GM23338 (cell line): ENCODE data around the gene OOSP4A. TPM values are rescaled to one million over a fixed set of nuclear protein-coding genes. Genes with fewer than 3 reads are reported as not detected.
A peak's percentile ranks its signal among the peaks of the same experiment; 100 is the strongest.

Experiments
- ATAC-seq: fragments of 200-7000 bp; cut with Tn5 transposase; 3 replicates; pipeline ENCODE4 v1.9.1; 2020
- DNase-seq: peaks from one replicate; pipeline ENCODE4 v3.0.0-alpha.2; 2015; ENCODE audit warnings: low spot score
- H2AFZ ChIP-seq: fragments of 200-600 bp; sonication (generic); 2 replicates; pipeline ENCODE4 v1.8.0; 2016; ENCODE audit warnings: antibody characterized with exemption, mild to moderate bottlenecking, moderate library complexity
- H3F3A ChIP-seq: fragments of 200-600 bp; sonication (generic); replicated peaks from 2 replicates; pipeline ENCODE4 v1.8.0; 2017; ENCODE audit warnings: antibody characterized with exemption, mixed run types, low read depth
- H3K27ac ChIP-seq: fragments of 200-600 bp; sonication (generic); 2 replicates; pipeline ENCODE4 v1.6.1; 2016; ENCODE audit warnings: low read depth
- H3K27me3 ChIP-seq: fragments of 200-600 bp; sonication (generic); 2 replicates; pipeline ENCODE4 v1.8.0; 2016; ENCODE audit warnings: mild to moderate bottlenecking, mixed run types, moderate library complexity; ENCODE audit not compliant: insufficient read depth
- H3K36me3 ChIP-seq: fragments of 200-600 bp; sonication (generic); 2 replicates; pipeline ENCODE4 v1.8.0; 2016; ENCODE audit warnings: mild to moderate bottlenecking; ENCODE audit not compliant: insufficient read depth
- H3K4me1 ChIP-seq: fragments of 200-600 bp; sonication (generic); 2 replicates; pipeline ENCODE4 v1.8.0; 2016; ENCODE audit warnings: mild to moderate bottlenecking, moderate library complexity; ENCODE audit not compliant: insufficient read depth
- H3K4me2 ChIP-seq: fragments of 200-600 bp; sonication (generic); 2 replicates; pipeline ENCODE4 v1.7.1; 2017; ENCODE audit warnings: mixed run types
- H3K4me3 ChIP-seq: fragments of 200-600 bp; sonication (generic); 2 replicates; pipeline ENCODE4 v1.6.1; 2016; ENCODE audit warnings: mixed run types
- H3K79me2 ChIP-seq: fragments of 200-600 bp; sonication (generic); replicated peaks from 2 replicates; pipeline ENCODE4 v1.8.0; 2017; ENCODE audit warnings: mild to moderate bottlenecking; ENCODE audit not compliant: insufficient read depth
- H3K9me2 ChIP-seq: fragments of 200-600 bp; sonication (generic); 2 replicates; pipeline ENCODE4 v1.8.0; 2017; ENCODE audit not compliant: insufficient read depth
- H4K20me1 ChIP-seq: fragments of 200-600 bp; sonication (generic); replicated peaks from 2 replicates; pipeline ENCODE4 v1.8.0; 2017; ENCODE audit warnings: mild to moderate bottlenecking; ENCODE audit not compliant: insufficient read depth
- H3K27ac Mint-ChIP-seq: 2 replicates; pipeline ENCODE4 v1.8.0; 2020; ENCODE audit warnings: inconsistent platforms, mild to moderate bottlenecking, moderate library complexity, mixed read lengths
- H3K27me3 Mint-ChIP-seq: 3 replicates; pipeline ENCODE4 v1.8.0; 2022; ENCODE audit warnings: low read depth, mild to moderate bottlenecking, moderate library complexity, mixed read lengths, inconsistent platforms; ENCODE audit not compliant: insufficient read depth, poor library complexity
- H3K36me3 Mint-ChIP-seq: 3 replicates; pipeline ENCODE4 v1.8.0; 2021; ENCODE audit warnings: low read depth, mild to moderate bottlenecking, inconsistent platforms, moderate library complexity, mixed read lengths
- H3K4me1 Mint-ChIP-seq: 3 replicates; pipeline ENCODE4 v1.8.0; 2020; ENCODE audit warnings: mild to moderate bottlenecking, inconsistent platforms, mixed read lengths
- H3K4me3 Mint-ChIP-seq: 3 replicates; pipeline ENCODE4 v1.8.0; 2021; ENCODE audit warnings: moderate library complexity, mild to moderate bottlenecking, inconsistent platforms, mixed read lengths
- H3K9me3 Mint-ChIP-seq: 3 replicates; pipeline ENCODE4 v1.8.0; 2020; ENCODE audit warnings: moderate library complexity, mild to moderate bottlenecking, inconsistent platforms, mixed read lengths
- JUNB ChIP-seq: IDR thresholded peaks from one replicate; pipeline ENCODE4 v1.6.1; 2016; ENCODE audit warnings: antibody characterized with exemption; ENCODE audit not compliant: unreplicated experiment
- NANOG ChIP-seq: IDR thresholded peaks from 2 replicates; pipeline ENCODE4 v1.6.1; 2016; ENCODE audit warnings: antibody characterized with exemption, borderline replicate concordance
- POLR2AphosphoS5 ChIP-seq: IDR thresholded peaks from 2 replicates; pipeline ENCODE4 v1.6.1; 2016; ENCODE audit warnings: antibody characterized with exemption, low read depth
- REST ChIP-seq: IDR thresholded peaks from one replicate; pipeline ENCODE4 v1.6.1; 2018; ENCODE audit warnings: antibody characterized with exemption; ENCODE audit not compliant: unreplicated experiment
- STAT1 ChIP-seq: IDR thresholded peaks from one replicate; pipeline ENCODE4 v1.6.1; 2016; ENCODE audit warnings: antibody characterized with exemption; ENCODE audit not compliant: unreplicated experiment
- ZNF114 ChIP-seq: fragments of 250-450 bp; sonication (Bioruptor Pico); IDR thresholded peaks from 2 replicates; pipeline ENCODE4 v1.5.0; 2020; ENCODE audit warnings: mild to moderate bottlenecking, moderate library complexity
- polyA plus RNA-seq: library from polyadenylated mRNA; unstranded; fragments of >200 nt; fragmentation: Nextera tagmentation; extraction: Ambion mirVana; gene quantifications from 2 replicates; pipeline ENCODE4 v1.2.1, GENCODE V29; 2016
- total RNA-seq: library from RNA; depleted of rRNA; stranded (reverse); fragments of >200 nt; shearing (Covaris generic); gene quantifications from 2 replicates; pipeline ENCODE4 v1.2.3, GENCODE V29; 2014

OOSP4A gene
- total and polyA plus RNA-seq, 2 experiments from 2014 or later = not detected

GRCh38 chr11:59962107-59962482 is 1.7 kb upstream of the OOSP4A start (continued):
- no peak for TF ChIP-seq REST
- TF ChIP-seq ZNF114 (CRISPR knock-in tag) = no peak

- no peak for ATAC-seq
These were observed 1.6 kb downstream of the OOSP4A start for GRCh38 chr11:59965424-59965823.

More at GRCh38 chr11:59965424-59965823, 1.6 kb downstream of the OOSP4A start:
- Mint-ChIP-seq H3K4me1 (peaks cover 19% of the 10 kb centered on the region; the same call in 2 of the 3 replicates), H3K4me3 (no peak overlapping the region), H3K27me3 (no peaks in the 10 kb centered on the region), H3K27ac (peak overlapping the region; percentile 50), H3K9me3 (no peaks in the 10 kb centered on the region), H3K36me3 (no peaks in the 10 kb centered on the region)
- no peak overlapping the region for H3K4me2 ChIP-seq
- no peak overlapping the region for H3K4me3 ChIP-seq
- no peak for DNase-seq
- no peaks in the 10 kb centered on the region for H3K27me3 ChIP-seq
- no peak overlapping the region for H3K27ac ChIP-seq
- no peaks in the 10 kb centered on the region for H3K9me2 ChIP-seq
- no peaks in the 10 kb centered on the region for H4K20me1 ChIP-seq
- H2AFZ ChIP-seq = peak overlapping the region; percentile 14; the same call in 1 of the 2 replicates
- no peaks in the 10 kb centered on the region for H3F3A ChIP-seq
- H3K4me1 ChIP-seq = peaks cover 9% of the 10 kb centered on the region
- H3K79me2 ChIP-seq = no peaks in the 10 kb centered on the region
- H3K36me3 ChIP-seq = no peaks in the 10 kb centered on the region
- TF ChIP-seq JUNB (no peak), POLR2AphosphoS5 (no peak), NANOG (no peak), STAT1 (no peak), ZNF114 (CRISPR knock-in tag) (no peak), REST (no peak)
